Germinal center (tissue), 1 donor: ENCODE measurements around the gene SPECC1L.

Experiments
- DNase-seq: peaks from one replicate; pipeline ENCODE4 v3.0.0; 2012; ENCODE audit warnings: mixed read lengths, low spot score

Gene SPECC1L

GRCh38 chr22:24417200-24417599 is 146.6 kb downstream of the SPECC1L start:
- DNase-seq, result no peak

- DNase-seq, result no peak
Observed at GRCh38 chr22:24417901-24418641, 147.4 kb downstream of the SPECC1L start.

DNA sequence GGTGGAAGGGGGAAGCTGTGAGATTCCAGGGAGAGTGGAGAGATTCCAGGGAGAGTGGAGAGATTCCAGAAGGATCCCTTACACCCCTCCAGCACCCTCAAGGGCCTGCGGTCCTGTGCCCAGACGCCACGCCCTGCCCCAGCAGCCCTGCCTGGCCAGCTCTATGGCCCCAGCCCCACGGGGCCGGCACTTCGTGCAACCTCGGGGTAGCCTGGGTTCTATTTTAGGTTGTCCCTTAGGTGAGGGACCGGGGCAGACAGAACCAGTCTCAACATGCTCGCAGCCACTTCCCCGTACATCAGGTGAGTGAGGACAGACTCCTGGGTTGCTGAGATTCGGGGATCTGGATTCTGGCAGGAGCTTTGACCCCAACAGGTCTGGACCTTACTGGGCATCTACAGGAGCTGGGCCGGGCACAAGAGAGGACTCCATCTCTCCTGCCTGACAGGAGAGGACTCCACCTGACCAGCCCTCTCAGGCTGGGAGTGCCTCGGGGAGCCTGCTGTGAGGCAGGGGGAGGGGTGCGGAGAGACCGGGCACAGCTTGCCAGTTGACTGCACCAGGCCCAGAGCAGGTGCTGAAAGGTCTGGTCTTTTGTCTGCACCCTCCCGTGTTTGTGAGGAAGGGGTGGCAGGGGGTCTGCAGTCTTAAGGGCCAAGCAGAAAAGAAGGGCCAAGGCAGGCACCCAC is 148.3 kb downstream of the SPECC1L start:
- DNase-seq, result no peak

DNA sequence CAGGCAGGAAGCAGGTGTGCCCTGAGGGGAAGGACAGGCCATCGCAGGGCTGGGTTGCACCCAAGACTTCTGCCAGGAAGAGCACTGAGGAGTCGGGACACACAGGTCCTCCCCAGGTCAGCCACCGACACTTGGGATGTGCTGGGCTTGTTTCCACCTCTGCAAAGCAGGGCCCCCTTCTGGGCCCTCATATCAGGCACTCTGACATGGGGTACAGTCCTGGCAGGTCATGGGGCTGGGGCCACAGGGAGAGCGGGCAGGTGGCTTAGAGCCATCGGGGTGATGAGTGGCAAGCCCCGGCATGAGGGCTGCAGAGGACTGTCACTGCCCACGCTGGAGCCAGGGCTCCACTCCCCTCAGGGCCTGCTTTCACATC is 148.8 kb downstream of the SPECC1L start:
- no peak for DNase-seq

- no peak for DNase-seq
Observed at GRCh38 chr22:24420072-24420976, 149.7 kb downstream of the SPECC1L start.

DNA sequence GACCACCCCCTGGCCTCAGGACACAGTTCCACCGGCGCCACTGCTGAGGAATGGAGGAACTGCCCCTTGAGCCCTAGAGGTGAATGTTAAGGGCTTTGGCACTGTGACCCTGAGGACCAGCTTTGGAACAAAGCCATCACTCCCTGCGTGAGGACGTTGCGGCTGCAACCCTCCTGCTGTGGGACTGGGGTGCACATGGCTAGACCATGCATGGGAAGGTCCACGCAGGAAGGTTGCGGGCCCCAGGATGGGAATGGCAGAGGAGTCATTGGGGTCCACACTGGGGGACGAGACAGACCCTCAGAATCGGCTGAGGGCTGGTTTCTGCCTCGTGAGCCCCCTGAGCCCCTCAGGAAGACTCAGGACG is 150.3 kb downstream of the SPECC1L start:
- no peak for DNase-seq

DNA sequence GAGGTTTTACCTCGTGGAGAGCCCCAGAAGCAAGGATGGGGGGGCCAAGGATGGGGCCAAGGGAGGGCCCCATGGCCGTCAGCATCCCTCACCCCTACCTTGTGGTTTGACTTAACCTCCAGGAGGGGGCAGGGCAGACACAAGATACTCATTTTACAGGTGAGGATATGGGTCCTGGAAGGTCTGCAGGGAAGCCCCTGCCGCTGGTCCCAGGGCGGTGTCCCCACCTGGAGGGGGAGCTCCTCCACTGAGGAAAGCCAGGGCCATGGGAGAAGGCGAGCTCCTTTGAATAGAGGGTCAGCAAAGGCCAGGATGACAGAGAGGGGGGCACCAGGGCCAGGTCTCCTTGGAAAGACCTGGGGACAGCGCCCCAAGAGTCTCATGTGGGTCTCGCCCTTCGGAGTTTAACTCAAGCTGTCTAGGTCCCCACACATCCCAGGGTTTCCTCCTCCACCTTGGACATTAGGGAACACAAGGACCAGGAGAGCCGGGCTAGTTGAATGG is 150.8 kb downstream of the SPECC1L start:
- DNase-seq, result peak; percentile 73

- no peak for DNase-seq
Observed at GRCh38 chr22:24422102-24422665, 151.6 kb downstream of the SPECC1L start.

DNA sequence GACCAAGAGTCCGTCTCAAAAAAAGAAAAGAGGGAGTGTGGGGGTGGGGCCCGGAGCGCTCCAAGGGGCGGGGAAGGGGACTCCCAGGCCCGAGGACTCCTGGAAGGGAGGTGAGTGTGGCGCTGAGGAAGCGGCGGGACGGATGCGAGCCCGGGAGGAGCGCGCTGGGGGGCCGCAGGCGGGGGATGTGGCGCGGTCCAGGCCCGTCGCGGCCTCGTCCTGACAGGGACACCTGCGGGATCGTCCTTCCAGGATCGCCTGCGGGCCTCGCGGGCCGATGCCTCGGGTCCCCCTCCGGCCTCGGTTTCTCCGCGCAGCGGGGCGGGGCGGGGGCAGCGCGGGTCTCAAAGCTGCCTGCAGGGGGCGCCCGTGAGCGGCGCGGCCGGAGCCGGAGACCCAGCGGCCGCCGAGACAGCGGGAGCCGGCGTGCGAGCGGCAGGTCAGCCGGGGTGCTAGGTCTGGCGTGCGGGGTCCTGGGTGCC is 152.9 kb downstream of the SPECC1L start:
- DNase-seq, result peak; percentile 83

DNA sequence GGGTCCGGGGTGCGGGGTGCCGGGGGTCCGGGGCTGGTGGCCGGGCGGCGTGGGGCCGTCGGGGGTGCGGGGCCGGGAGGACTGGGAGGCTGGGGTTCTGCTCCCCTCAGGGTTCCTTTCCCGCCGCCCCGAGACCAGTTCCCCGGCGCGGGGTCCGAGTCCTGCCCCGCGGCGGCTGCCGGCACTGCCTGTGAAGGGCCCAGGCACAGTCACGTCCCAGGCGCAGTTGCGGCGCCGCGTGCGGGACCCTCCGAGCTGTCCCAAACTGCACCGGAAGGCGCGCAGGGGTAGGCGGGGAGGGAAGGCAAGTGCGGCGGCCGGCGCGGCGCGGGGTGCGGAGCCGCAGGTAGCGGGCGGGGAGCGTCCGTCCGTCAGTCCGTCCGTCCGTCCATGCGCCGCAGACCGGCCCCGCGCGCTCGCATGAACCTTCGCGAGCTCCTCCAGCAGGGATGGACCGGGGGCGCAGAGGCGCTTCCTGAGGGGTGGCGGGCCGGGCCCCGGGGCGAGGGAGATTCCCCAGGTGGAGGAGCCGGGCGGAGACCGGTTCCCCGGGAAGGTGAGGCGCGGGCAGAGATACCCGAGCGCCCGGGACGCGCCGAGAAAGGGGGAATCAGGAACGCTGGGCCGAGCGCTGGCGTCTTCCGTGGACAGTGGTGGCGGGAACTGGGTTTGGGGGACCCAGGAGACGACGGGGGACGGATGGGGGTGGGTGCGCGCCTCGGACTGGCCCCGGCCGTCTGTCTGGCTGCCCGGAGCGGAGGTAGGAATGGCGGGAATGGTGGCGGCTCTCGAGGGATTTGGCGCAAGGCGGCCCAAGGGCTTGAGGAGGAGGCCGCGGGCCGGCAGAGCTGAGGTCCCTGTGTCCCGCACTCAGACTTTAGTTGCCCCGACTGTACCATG is 153.6 kb downstream of the SPECC1L start:
- no peak for DNase-seq

- DNase-seq, result no peak
Observed at GRCh38 chr22:24424901-24425775, 154.5 kb downstream of the SPECC1L start.

GRCh38 chr22:24426436-24426835 is 155.8 kb downstream of the SPECC1L start:
- no peak for DNase-seq

- DNase-seq, result no peak
Observed at GRCh38 chr22:24426851-24427499, 156.3 kb downstream of the SPECC1L start.

DNA sequence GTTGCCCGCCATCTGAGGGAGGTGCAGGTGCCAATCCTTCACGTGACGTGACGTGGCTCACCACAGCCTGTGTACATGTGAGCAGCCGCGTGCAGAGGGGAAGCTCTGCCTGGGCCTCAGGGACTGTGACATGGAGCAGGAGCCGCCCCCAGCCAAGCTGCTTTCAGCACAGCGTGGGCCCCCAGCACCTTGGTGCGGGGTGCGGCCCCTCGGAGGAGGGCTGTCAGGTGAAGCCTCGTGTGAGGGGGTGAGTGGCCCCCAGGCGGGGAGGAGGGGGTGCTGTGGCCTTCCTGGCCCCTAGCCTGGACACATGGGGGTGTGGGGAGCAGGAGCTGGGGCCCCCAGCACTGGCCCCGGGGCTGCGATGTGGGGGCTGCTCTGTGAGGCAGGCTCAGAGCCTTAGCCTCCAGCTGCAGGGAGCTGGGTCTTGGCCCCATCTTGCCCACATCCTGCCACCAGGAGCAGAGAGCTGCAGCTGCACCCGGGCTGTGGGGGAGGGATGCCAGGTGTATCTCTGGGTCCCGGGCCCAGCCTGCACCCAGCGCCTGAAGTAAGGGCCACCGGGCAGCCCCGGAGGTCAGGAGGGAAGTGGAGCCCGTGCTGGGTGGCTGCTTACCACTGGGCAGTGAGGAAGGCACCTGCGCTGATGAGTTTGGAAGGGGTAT is 157.0 kb downstream of the SPECC1L start, which contains the start of gene ADORA2A:
ADORA2A (plus strand) TSS at position 100 of the 665 bp plus-strand sequence. CDS start 5,806 bp downstream, outside the sequence.
- DNase-seq, result peak; percentile 84

DNA sequence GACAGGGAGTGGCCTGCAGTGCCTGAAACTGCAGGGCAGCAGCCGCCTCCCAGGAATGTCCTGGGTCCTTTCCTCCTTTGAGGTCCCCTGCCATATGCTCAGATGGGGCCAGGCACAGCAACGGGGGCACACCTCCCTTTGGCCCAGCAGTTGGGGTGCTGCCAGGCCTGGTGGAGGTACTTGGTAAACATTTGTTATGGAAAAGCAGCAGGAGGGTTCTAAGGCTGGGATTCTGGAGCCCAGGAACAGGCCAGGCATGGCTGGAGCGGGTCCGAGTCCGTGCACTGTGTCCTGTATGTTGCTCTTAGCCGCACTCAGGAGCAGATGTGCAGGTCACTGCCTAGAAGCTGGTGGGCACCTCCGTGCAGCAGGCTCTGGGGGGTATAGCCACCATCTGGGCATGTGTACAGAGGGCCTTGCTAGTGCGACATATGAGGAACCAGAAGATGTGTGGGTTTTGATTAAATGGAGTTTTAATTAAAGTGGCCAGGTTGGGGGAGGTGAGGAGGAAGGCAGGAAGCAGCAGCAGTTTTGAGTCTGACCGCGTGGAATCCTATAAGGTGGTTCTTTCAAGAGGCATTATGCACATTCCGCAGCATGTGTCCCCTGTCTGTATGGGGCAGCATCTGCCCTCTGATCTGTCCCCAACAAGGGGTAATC is 158.2 kb downstream of the SPECC1L start:
- no peak for DNase-seq

DNA sequence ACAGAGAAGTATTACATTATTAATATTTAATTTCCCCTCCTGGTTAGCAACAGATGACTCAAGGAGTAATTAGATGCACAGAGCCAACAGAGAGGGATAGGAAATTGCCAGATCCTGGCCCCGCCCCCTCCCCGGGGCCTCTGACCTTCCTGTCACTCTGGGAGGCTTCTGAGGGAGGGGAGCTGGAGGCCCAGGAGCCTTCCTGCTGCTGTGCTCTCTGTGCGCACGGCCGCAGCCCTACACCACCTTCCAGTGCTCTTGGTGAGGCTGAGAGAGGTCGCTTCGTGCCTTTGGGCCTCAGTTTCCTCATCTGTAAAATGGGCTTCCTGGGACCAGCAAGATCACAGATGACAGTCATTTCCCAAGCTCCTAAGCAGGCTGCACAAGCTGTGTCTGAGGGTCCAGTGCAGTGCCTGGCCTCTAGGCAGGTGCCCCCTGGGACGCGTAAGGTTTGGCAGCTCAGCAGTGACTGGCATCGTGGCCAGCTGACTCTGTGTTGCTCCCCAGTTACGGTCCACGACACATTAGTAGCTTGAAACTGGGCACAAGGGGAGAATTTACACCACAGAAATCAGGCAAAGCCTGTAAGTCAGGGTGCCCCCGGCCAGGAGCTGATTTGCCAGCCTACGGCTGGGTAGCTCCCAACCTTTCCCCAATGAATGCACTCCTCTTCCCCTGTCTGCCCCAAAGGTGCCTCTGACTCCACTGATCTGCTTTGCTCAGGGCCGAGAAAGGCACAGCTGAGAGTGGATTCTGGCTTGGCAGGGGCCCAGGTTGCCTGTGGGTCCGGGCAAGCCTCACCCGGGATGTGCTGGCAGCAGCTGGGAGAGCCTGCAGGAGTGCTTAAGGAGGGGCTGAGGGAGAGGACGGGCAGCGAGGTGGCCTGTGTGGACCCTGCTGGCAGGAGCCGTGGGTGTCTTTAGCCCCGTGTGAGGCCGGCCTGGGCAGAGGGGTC is 159.1 kb downstream of the SPECC1L start:
- DNase-seq, result no peak
